Esophagus muscularis mucosa (tissue), 4 donors: ENCODE results near the gene CTAGE4.
"Not testable (repeated sequence)": the region's sequence is repeated elsewhere in the genome, so short reads cannot be mapped to it uniquely, and the experiment has no call there.

Source experiments
- CTCF ChIP-seq, 3 experiments: fragments of 200-600 bp in 2 of 3; fragments of 450-650 bp in 1 of 3; sonication (generic) in 2 of 3; IDR thresholded peaks; one replicate each; pipeline ENCODE4 v1.5.1; 2017 to 2019; ENCODE audit warnings: antibody characterized with exemption in 3 of 3, mild to moderate bottlenecking in 2 of 3, moderate library complexity in 1 of 3
- EP300 ChIP-seq: sonication (generic); formaldehyde crosslinking; IDR thresholded peaks from one replicate; pipeline ENCODE4 v1.6.1; 2017; ENCODE audit warnings: antibody characterized with exemption
- POLR2A ChIP-seq: fragments of 450-650 bp; IDR thresholded peaks from one replicate; pipeline ENCODE4 v1.6.1; 2017; ENCODE audit warnings: antibody characterized with exemption, moderate library complexity, mild to moderate bottlenecking, low read depth

DNA sequence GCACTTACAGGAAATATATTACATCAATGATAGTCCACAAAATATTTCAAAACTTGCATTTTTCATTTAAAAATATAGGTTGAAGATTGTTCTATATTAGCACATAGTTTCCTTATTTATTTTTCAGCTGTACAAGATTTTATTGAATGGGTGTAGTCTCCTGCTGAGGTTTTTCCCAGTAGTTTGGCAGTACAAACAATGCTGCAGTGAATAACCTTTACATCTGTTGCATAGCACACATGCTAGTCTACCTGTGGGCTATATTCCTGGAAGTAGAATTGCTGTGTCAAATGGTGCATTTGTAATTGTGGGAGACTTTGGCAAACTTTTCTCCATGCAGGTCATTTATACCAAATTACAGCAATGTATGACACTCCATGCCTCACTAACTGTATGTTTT is 37.3 kb downstream of the CTAGE4 start:
- not testable (repeated sequence) for TF ChIP-seq POLR2A; EP300; CTCF (IDR thresholded peaks at IDR 0.05)
